ENCODE results near the gene CTTNBP2NL. TPM values are rescaled to one million over a fixed set of nuclear protein-coding genes. Genes with fewer than 3 reads are reported as not detected.

Gene CTTNBP2NL
- total and polyA plus RNA-seq, 2 of the 4 experiments (the other 2 are of a cell fraction) = 12.4 to 22.0 TPM

GRCh38 chr1:112393631-112393974, 2.4 kb upstream of the CTTNBP2NL start:
- in situ Hi-C loops (cut with MboI; ENCODE audit: low sequenced_read_pairs) (loop anchor here (5.0 kb wide), 3 partner anchors 69 to 314 kb away; partner anchors contain the start of genes CAPZA1, RHOC and ST7L), dilution Hi-C loops (cut with HindIII; ENCODE audit: low sequenced_read_pairs, unreplicated experiment) (no loop called here), intact Hi-C loops (cut with micrococcal nuclease) (no loop called here)
- Histone ChIP-seq H3K79me1 (ENCODE audit: low read depth in 1 of 2, low read length in 2 of 2) (peaks cover 15 to 40% of the 10 kb centered on the region in 2 experiments; a peak in 3 of 4 replicates), H3K56ac (ENCODE audit: extremely low read depth, insufficient read depth, low read length) (peak overlapping the region; percentile 63), H3K9me3 (ENCODE audit: control insufficient read depth, insufficient read depth, low read length) (no peaks in the 10 kb centered on the region), H4K5ac (ENCODE audit: low read depth, low read length) (peak overlapping the region; percentile 78), H4K20me1 (ENCODE audit: insufficient read depth, low read length) (peaks cover 12% of the 10 kb centered on the region; the same call in 1 of the 2 replicates), H4K91ac (ENCODE audit: insufficient read depth, low read depth, low read length) (peak overlapping the region; percentile 98), H2BK20ac (ENCODE audit: low read depth, low read length) (peak overlapping the region; percentile 100), H2AK9ac (replicated peaks; ENCODE audit: low read depth, low read length, poor library complexity) (peak overlapping the region; percentile 90), H2AFZ (replicated peaks; ENCODE audit: low read length, poor library complexity) (peak overlapping the region; percentile 57), H3K4me1 (ENCODE audit: control insufficient read depth, insufficient read depth, low read length) (peaks cover 11% of the 10 kb centered on the region), H3K18ac (ENCODE audit: low read depth, low read length) (peak overlapping the region; percentile 92), H2BK120ac (ENCODE audit: low read depth, low read length) (peak overlapping the region; percentile 98), H3K9ac (ENCODE audit: low read depth, low read length) (peak overlapping the region; percentile 23; the same call in 1 of the 2 replicates), H4K8ac (ENCODE audit: low read depth in 2 of 2, low read length in 2 of 2) (peak overlapping the region; percentile 86 to 88), H3K4me2 (ENCODE audit: low read depth, low read length) (peak overlapping the region; percentile 7; the same call in 1 of the 2 replicates), H2BK5ac (ENCODE audit: low read depth, low read length, poor library complexity, severe bottlenecking) (peak overlapping the region; percentile 90), H2AK5ac (ENCODE audit: low read depth, low read length) (peak overlapping the region; percentile 99), H3K14ac (replicated peaks; ENCODE audit: low read depth, low read length) (peak overlapping the region; percentile 91), H3K27ac (ENCODE audit: insufficient read depth, low read length) (peak overlapping the region; percentile 78), H3K9me1 (ENCODE audit: insufficient read depth, low read length) (peaks cover 8% of the 10 kb centered on the region), H3K23ac (ENCODE audit: low read depth, low read length) (peak overlapping the region; percentile 81), H3K36me3 (ENCODE audit: control insufficient read depth, insufficient read depth, low read length) (no peaks in the 10 kb centered on the region), H3K27me3 (ENCODE audit: control insufficient read depth, insufficient read depth, low read length) (no peaks in the 10 kb centered on the region), H3K4ac (ENCODE audit: low read depth, low read length) (peak overlapping the region; percentile 99), H3K4me3 (ENCODE audit: insufficient read depth, low read depth, low read length) (no peak overlapping the region), H2BK15ac (ENCODE audit: low read depth, low read length) (peak overlapping the region; percentile 99)
- TSS peak; percentile 63 for BruUV-seq (replicated peaks)
- TF ChIP-seq MXI1 (IDR thresholded peaks at IDR 0.05; ENCODE audit: borderline replicate concordance, low read depth, low read length) (no peak), NFE2L2 (IDR thresholded peaks at IDR 0.05; ENCODE audit: low read depth, low read length) (no peak), CHD1 (IDR thresholded peaks at IDR 0.05; ENCODE audit: low read depth, low read length) (no peak), CEBPB (IDR thresholded peaks at IDR 0.05; ENCODE audit: low read depth, low read length) (no peak), FOS (IDR thresholded peaks at IDR 0.05; ENCODE audit: low read depth, low read length) (no peak), POLR2A (IDR thresholded peaks at IDR 0.05; ENCODE audit: low read depth, low read length) (no peak), RCOR1 (IDR thresholded peaks at IDR 0.05; ENCODE audit: insufficient replicate concordance, low read length) (no peak), SMC3 (IDR thresholded peaks at IDR 0.05; ENCODE audit: low read depth, low read length) (no peak), BHLHE40 (IDR thresholded peaks at IDR 0.05; ENCODE audit: low read depth, low read length) (no peak), RAD21 (IDR thresholded peaks at IDR 0.05; ENCODE audit: low read length) (no peak), MAZ (IDR thresholded peaks at IDR 0.05; ENCODE audit: borderline replicate concordance, low read depth, low read length) (no peak), RFX5 (IDR thresholded peaks at IDR 0.05; ENCODE audit: low read depth, low read length) (no peak), MAFK (IDR thresholded peaks at IDR 0.05; ENCODE audit: low read depth, low read length) (no peak), USF2 (IDR thresholded peaks at IDR 0.05; ENCODE audit: low read depth, low read length) (no peak)
- TF ChIP-seq, protein P1, sequence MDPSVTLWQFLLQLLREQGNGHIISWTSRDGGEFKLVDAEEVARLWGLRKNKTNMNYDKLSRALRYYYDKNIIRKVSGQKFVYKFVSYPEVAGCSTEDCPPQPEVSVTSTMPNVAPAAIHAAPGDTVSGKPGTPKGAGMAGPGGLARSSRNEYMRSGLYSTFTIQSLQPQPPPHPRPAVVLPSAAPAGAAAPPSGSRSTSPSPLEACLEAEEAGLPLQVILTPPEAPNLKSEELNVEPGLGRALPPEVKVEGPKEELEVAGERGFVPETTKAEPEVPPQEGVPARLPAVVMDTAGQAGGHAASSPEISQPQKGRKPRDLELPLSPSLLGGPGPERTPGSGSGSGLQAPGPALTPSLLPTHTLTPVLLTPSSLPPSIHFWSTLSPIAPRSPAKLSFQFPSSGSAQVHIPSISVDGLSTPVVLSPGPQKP (IDR thresholded peaks at IDR 0.05; ENCODE audit: borderline replicate concordance, low read depth, low read length) = no peak
- TF ChIP-seq, protein P2, sequence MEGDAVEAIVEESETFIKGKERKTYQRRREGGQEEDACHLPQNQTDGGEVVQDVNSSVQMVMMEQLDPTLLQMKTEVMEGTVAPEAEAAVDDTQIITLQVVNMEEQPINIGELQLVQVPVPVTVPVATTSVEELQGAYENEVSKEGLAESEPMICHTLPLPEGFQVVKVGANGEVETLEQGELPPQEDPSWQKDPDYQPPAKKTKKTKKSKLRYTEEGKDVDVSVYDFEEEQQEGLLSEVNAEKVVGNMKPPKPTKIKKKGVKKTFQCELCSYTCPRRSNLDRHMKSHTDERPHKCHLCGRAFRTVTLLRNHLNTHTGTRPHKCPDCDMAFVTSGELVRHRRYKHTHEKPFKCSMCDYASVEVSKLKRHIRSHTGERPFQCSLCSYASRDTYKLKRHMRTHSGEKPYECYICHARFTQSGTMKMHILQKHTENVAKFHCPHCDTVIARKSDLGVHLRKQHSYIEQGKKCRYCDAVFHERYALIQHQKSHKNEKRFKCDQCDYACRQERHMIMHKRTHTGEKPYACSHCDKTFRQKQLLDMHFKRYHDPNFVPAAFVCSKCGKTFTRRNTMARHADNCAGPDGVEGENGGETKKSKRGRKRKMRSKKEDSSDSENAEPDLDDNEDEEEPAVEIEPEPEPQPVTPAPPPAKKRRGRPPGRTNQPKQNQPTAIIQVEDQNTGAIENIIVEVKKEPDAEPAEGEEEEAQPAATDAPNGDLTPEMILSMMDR (conservative IDR thresholded peaks at IDR 0.05; ENCODE audit: low read depth, low read length) = no peak
- CTCF ChIA-PET = interaction anchor here (0.6 to 1.5 kb wide), 8 partner anchors 53 to 220 kb away, joined by 3 to 7 read pairs (median 4); no protein-coding TSS in a partner anchor
- DNase-seq (no peak), ATAC-seq (ENCODE audit: low read depth) (no peak)
- WGBS, 2 experiments (ENCODE audit: extremely low coverage in 2 of 2, insufficient read length in 1 of 2) = no CpG with 5 or more reads among the region's 3 CpGs
- POLR2A ChIA-PET (ENCODE audit: unreplicated experiment) = interaction anchor here (0.9 to 1.4 kb wide), 3 partner anchors 65 to 311 kb away, joined by 4 to 13 read pairs (median 5); no protein-coding TSS in a partner anchor
